SH-SY5Y (cell line): ENCODE results near the gene GAB2.

Source experiments
- GATA2 ChIP-seq: IDR thresholded peaks from 2 replicates; pipeline ENCODE4 v1.6.1; 2011; ENCODE audit warnings: mild to moderate bottlenecking, low read depth, low read length
- GATA3 ChIP-seq: IDR thresholded peaks from 2 replicates; pipeline ENCODE4 v1.6.1; 2011; ENCODE audit warnings: low read depth, mild to moderate bottlenecking, low read length, moderate library complexity

GAB2 gene

GRCh38 chr11:78398715-78399114 is 18.9 kb downstream of the GAB2 start:
- TF ChIP-seq GATA2: no peak
- TF ChIP-seq GATA3: no peak

GRCh38 chr11:78397398-78397797 is 20.2 kb downstream of the GAB2 start:
- TF ChIP-seq GATA3 (no peak), GATA2 (no peak)

- TF ChIP-seq GATA2 (no peak), GATA3 (no peak)
These were observed 22.0 kb downstream of the GAB2 start for GRCh38 chr11:78395597-78395996.

GRCh38 chr11:78392854-78393253 is 24.8 kb downstream of the GAB2 start:
- no peak for TF ChIP-seq GATA2
- no peak for TF ChIP-seq GATA3

- TF ChIP-seq GATA3 (no peak), GATA2 (no peak)
These were observed 26.2 kb downstream of the GAB2 start for GRCh38 chr11:78391424-78391823.

GRCh38 chr11:78390809-78391208 is 26.8 kb downstream of the GAB2 start:
- no peak for TF ChIP-seq GATA3
- TF ChIP-seq GATA2: no peak

GRCh38 chr11:78386215-78386941 is 31.2 kb downstream of the GAB2 start:
- TF ChIP-seq GATA2: no peak
- no peak for TF ChIP-seq GATA3

- TF ChIP-seq GATA3 (no peak), GATA2 (no peak)
These were observed 32.4 kb downstream of the GAB2 start for GRCh38 chr11:78385205-78385604.

GRCh38 chr11:78384231-78384630 is 33.4 kb downstream of the GAB2 start:
- no peak for TF ChIP-seq GATA2
- TF ChIP-seq GATA3: no peak

GRCh38 chr11:78381865-78382264 is 35.8 kb downstream of the GAB2 start:
- TF ChIP-seq GATA2 (no peak), GATA3 (no peak)

- TF ChIP-seq GATA2 (no peak), GATA3 (no peak)
These were observed 37.0 kb downstream of the GAB2 start for GRCh38 chr11:78380615-78381051.

- no peak for TF ChIP-seq GATA2
These were observed 38.5 kb downstream of the GAB2 start for GRCh38 chr11:78379039-78379670.

GRCh38 chr11:78377625-78378418 is 39.8 kb downstream of the GAB2 start:
- no peak for TF ChIP-seq GATA2
- no peak for TF ChIP-seq GATA3

GRCh38 chr11:78376858-78377257 is 40.8 kb downstream of the GAB2 start:
- TF ChIP-seq GATA2 (no peak), GATA3 (no peak)

- TF ChIP-seq GATA3 (no peak), GATA2 (no peak)
These were observed 42.7 kb downstream of the GAB2 start for GRCh38 chr11:78374917-78375316.

- no peak for TF ChIP-seq GATA2
- TF ChIP-seq GATA3: no peak
These were observed 43.9 kb downstream of the GAB2 start for GRCh38 chr11:78373689-78374088.
